Prostate gland (tissue), 2 donors: ENCODE data around the gene EIF4A3.

Experiments used
- POLR2A ChIP-seq: fragments of 450-650 bp; IDR thresholded peaks from one replicate; pipeline ENCODE4 v1.6.1; 2016; ENCODE audit warnings: antibody characterized with exemption, mild to moderate bottlenecking
- TF ChIP-seq, protein P1 (sequence below), 4 experiments: fragments of 200-600 bp in 2 of 4; fragments of 450-650 bp in 2 of 4; sonication (generic) in 2 of 4; IDR thresholded peaks; 1 replicate in 3 of 4; 2 replicates in 1 of 4; pipeline ENCODE4 v1.5.1; 2016 to 2019; ENCODE audit warnings: antibody characterized with exemption in 4 of 4, mild to moderate bottlenecking in 2 of 4, moderate library complexity in 2 of 4

DNA sequence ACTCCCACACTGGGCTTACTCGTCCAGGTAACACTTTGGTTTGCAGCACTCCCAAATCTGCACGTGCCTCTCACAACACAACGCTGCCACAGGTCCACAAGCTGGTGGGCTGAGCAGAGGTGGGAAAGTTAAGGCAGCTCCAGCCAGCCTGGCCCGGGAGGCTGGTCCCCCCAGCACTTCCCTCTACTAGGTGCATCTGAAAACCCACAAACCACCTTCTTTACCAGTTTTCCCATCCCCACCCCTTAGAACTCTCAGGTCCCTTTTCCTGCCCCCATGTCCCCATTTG, 46.9 kb downstream of the EIF4A3 start:
- TF ChIP-seq, protein P1, sequence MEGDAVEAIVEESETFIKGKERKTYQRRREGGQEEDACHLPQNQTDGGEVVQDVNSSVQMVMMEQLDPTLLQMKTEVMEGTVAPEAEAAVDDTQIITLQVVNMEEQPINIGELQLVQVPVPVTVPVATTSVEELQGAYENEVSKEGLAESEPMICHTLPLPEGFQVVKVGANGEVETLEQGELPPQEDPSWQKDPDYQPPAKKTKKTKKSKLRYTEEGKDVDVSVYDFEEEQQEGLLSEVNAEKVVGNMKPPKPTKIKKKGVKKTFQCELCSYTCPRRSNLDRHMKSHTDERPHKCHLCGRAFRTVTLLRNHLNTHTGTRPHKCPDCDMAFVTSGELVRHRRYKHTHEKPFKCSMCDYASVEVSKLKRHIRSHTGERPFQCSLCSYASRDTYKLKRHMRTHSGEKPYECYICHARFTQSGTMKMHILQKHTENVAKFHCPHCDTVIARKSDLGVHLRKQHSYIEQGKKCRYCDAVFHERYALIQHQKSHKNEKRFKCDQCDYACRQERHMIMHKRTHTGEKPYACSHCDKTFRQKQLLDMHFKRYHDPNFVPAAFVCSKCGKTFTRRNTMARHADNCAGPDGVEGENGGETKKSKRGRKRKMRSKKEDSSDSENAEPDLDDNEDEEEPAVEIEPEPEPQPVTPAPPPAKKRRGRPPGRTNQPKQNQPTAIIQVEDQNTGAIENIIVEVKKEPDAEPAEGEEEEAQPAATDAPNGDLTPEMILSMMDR (IDR thresholded peaks at IDR 0.05) = no peak
- TF ChIP-seq POLR2A = no peak
